GM20431 (cell line): ENCODE data around the gene ATP6V1E1.

ENCODE experiments used
- in situ Hi-C: fragments of 300-500 bp; cut with MseI, MboI; formaldehyde crosslinking; loops from one replicate; pipeline ENCODE4 v1.15.0; 2020; ENCODE audit warnings: low sequenced_read_pairs; ENCODE audit not compliant: unreplicated experiment

The ATP6V1E1 gene

DNA sequence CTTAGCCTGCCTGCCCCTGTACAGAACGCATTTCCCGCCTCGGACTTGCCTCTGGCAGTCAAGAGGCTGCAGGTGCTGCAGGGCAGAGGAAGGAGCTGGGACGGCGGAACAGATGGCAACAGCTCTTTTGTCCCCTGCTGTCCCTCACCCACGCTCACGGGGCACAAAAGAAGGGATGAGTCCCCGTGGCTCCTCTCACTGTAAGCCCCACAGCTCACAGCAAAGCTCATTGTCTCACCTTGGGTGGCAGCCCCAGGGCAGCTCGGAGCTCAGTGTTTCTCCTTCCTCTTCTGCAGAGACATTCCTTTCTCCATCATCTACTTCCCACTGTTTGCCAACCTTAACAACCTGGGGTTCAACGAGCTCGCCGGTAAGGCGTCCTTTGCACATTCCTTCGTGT lies 40.9 kb downstream of the ATP6V1E1 start:
- in situ Hi-C loops = no loop called here

DNA sequence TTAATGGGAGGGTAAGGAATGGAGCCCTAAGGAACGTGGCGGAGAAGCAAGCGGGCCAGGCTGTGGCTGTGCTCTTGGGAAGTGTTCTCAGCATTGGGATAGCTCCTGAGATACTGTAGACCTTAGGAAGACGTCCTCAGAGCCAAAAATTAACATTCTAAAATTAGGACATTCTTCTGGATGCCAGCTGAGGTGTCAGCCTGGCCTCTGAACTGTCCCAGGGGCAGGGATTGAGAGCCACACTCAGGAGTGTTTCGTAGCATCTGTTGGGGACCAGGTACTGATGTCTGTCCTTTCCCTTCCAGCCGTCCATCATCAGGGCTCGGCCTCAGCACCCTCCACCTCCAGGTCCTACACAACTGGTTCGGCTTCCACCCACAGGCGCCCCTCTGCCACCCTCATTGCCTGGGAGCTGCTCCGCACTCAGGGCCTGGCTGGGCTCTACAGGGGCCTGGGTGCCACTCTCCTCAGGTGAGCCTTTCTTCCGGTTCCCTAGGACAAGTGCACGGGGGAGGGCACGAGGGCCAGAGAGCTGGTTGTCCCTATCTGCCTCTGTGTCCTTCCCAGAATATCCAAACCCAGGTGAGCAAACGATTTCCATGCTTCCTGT lies 41.6 kb downstream of the ATP6V1E1 start:
- in situ Hi-C loops = no loop called here

DNA sequence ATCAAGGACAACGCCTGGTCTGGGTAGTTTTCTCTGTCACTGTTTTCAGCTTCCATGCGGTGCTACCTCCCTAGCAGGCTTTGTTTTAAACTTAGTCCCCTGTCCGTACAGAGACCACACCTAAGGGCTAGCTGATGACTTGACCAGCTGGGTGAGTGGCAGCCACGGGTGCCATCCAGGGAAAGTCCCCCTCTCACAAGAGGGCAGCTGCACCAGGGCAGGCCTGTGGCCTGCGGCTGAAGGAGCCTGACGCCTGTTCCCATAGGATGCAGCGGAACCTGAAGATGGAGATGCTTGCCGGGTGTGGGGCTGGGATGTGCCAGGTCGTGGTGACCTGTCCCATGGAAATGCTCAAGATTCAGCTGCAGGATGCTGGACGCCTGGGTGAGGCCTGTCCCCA lies 45.4 kb downstream of the ATP6V1E1 start:
- in situ Hi-C loops = no loop called here

DNA sequence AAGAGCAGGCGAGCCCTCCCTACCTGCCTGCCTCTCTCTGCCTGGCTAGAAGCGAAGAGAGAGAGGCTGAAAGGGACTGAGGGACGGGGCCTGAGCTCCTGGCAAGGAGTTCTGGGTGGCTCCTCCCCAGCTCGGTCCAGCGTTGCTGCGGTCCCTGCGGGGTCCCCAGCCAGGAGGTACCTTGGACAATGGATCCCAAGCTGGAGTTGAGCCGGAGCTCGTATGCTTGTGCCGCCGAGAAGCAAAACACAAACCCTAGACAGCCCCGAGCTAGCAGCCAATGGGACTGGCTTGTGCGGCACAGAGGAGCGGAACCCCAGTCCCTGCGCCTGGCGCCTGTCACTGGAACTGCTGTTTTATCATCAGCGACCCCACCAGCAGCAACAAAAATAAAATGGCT lies 46.9 kb downstream of the ATP6V1E1 start:
- in situ Hi-C loops = no loop called here

DNA sequence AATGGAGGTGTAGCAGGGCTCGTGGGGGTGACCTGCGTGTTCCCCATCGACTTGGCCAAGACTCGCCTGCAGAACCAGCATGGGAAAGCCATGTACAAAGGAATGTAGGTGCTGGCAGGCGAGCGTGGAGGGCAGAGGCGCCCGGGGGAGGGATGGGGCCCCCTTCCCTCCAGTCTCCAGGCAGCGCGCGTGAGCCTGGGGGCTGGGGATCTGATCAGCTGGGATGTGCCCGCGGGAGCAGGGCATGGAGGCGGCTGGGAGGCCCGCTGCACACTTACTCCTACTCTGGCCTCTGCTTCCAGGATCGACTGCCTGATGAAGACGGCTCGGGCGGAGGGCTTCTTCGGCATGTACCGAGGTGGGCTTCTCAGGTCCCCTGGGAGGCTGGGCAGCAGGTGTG lies 47.5 kb downstream of the ATP6V1E1 start:
- in situ Hi-C loops = no loop called here

DNA sequence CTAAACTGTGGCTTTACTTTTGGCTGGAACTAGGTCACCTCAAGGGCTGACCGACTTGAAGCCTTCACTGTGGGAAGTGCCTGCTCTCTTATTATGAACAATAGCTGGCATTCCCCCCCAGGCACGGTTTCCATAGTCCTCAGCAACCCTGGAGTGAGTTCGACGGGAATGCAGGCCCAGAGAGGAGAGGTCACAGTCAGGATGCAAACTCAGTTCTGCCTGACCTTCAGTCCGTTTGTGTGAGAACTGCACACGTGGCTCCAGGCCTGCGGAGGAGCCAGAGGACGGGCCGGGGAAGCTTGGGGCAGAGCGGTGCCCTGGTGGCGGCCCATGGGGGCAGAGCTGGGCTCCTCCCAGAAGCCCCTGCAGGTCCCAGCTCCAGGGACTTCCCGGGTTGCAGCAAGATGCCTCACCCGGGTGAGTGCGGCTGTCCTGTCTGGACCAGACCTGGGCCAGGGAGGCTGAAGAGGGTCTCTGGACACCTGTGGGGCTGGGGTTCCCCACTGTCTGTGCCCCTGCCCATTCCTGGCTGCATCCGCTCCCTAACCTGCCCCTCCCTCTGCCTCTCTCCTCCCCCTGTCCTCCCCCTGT lies 48.0 kb downstream of the ATP6V1E1 start:
- in situ Hi-C loops = no loop called here

DNA sequence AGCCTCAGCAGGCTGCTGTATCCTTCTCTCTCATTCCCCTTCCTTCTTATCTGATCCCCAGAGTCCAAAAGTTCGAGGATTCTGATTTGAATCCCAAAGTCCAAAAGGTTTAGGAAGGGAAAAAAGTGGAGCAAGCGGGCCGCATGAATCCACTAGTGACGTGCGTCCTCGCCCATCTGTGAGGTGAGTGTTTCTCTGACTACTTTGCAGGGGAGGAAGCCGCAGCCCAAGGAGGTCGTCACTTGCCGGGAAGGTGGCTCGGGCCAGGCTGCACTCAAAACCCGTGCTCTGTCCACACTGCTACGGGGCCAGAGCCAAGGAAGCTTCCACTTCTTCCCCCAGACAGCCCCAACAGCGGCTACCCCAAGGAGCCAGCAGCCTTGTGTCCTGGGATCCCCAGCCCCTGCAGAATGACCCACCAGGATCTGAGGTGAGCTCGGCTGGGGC lies 49.0 kb downstream of the ATP6V1E1 start:
- in situ Hi-C loops = no loop called here

DNA sequence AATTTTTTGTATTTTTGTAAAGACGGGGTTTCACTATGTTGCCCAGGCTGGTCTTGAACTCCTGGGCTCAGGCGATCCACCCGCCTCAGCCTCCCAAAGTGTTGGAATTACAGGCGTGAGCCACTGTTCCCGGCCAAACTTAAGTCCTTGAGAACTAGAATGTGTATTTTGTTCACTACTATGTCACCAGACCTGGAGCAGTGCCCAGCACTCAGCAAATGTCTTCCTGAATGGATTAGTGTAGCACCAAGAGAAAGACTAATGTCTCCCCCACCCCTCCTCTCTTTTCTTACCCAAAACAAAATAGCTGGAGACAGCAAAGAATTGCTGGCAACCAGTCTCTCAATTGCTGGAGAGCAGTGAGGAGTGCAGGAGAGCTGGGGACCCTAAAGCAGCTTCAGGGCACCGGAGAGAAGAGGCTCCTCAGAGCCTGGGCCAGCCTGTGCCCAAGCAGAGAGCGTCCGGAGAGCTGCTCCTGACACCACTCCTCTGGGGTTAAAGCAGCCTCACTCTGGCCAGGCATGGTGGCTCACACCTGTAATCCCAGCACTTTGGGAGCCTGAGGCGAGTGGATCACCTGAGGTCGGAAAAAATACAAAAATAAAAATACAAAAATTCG lies 50.3 kb downstream of the ATP6V1E1 start:
- in situ Hi-C loops = no loop called here

DNA sequence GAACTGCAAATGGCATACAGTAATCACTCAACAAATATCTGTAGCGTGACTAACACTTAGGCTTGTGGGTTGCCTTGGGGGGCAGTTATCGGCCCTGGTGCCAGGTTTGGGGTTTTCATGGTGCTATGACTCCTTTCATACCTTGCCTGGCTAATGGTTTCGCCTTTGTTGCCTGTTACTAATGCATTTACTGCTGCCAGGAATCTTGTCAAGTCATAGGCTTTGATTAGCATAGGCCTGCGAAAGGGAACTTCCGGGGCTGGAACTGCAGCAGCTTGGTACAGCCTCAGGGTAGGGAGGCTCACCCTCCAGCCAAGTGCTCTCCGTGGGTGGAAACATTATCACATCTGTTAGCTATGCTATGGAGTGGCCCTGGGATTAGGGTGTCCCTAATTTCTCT lies 52.1 kb downstream of the ATP6V1E1 start:
- in situ Hi-C loops = no loop called here

DNA sequence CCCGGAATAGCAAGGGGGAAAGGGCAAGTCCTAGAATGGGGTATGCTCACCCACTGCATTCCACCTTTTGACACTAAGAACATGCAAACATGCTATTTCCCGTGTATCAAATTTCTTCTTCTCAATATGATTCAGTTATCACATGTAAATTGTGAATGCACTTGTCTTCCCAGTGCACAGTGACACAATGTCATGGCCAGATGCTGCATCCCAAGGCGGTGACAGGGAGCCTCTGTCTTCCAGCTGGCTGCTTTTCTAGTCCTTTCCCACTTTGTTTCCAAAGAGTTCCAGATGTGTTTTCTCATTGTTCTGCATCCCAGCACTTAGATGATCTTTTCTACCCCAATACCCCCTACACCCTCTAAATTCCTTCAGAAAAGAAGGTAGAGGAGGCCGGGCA lies 52.9 kb downstream of the ATP6V1E1 start:
- in situ Hi-C loops = no loop called here

DNA sequence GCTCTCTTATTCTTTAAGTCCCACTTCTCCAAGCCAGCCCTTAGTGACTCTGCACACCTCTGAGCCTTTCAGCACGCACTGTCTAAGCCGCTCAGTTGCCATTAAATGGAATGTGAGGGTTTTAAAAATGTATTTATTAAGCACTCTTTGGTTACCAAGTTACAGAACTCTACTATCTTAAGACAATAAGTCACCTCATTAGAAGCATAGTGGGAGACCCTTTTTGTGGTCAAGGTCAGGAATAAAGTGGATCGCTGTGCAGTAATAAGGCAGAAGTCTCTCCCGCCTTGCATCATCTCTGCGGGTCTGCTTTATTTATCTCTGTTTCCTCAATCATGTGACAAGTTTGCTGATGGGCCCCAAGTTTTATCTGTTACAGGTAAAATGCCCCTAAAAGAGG lies 53.4 kb downstream of the ATP6V1E1 start:
- in situ Hi-C loops = no loop called here

DNA sequence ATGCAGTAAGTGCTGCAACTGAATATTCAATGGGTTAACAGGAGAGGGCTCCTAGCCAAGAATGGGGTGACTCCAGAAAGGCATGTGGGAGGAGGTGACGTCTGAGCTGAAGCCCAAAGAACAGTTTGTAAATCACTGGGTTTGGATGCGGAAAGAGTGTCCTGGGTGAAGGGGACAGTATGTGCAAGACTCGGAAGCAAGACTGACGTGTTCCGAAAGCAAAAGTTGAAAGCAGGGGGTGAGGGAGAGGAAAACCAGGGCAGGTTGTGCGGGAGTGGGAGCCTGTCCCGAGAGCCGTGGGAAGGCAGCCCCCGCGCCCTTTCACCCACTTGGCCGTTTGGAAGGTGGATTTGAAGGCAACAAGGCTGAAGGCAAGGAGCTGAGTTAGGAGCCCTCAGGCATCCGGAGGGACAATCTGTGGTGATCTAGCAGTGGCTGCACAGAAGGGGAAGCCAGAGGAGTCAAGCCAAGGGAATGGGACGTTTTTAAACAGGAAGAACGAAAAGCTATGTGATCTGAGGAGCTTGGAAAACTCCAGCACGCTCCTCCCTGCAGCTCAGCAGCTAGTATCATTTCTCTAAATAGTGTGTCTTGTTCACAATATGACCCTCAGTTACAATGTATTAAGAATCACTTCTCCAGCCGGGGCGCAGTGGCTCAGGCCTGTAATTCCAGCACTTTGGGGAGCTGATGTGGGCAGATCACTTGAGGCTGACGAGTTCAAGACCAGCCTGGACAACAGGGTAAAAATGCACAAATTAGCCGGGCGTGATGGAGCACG lies 57.5 kb downstream of the ATP6V1E1 start:
- in situ Hi-C loops = loop anchor here (25.0 kb wide), 1 partner anchor 316 kb away; no protein-coding TSS in a partner anchor

DNA sequence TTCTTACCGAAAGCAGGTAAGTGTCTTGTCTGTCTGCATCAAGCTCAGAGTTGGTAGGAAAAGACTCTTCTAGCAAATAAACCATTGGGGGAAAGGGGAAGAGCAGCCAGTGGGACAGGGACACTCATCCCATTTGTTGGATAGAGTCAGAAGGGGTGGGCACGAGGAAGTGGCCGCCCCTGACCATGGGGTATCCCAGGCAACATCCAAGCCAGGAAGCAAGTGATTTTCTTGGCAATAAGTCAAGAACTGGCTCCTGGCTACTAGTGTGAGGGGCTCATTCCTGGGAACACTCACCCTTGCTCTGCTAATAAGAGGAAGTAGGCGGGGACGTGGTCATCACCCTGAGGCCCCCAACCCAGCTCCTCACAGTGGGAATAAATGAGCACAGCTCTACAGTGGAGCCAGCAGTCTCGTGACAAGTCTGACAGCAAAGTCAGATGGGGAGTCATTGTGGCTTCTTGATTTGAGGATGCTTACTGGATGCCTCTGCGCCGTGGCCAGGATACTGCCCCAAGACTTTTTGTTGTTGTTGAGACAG lies 58.5 kb downstream of the ATP6V1E1 start:
- in situ Hi-C loops = loop anchor here (25.0 kb wide), 1 partner anchor 317 kb away; no protein-coding TSS in a partner anchor

DNA sequence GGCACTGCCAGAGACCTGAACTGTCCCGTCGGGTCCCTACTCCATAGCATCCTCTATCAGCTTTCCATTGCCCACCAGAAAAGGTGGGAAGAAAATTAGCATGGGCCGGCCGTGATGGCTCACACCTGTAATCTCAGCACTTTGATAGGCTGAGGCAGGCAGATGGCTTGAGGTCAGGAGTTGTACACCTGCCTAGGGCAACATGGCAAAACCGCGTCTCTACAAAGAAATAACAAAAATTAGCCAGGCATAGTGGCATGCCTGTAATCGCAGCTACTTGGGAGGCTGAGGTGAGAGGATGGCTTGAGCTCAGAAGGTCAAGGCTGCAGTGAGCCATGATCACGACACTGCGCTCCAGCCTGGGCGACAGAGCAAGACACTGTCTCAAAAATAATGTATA lies 61.8 kb downstream of the ATP6V1E1 start:
- in situ Hi-C loops = loop anchor here (25.0 kb wide), 1 partner anchor 321 kb away; no protein-coding TSS in a partner anchor

DNA sequence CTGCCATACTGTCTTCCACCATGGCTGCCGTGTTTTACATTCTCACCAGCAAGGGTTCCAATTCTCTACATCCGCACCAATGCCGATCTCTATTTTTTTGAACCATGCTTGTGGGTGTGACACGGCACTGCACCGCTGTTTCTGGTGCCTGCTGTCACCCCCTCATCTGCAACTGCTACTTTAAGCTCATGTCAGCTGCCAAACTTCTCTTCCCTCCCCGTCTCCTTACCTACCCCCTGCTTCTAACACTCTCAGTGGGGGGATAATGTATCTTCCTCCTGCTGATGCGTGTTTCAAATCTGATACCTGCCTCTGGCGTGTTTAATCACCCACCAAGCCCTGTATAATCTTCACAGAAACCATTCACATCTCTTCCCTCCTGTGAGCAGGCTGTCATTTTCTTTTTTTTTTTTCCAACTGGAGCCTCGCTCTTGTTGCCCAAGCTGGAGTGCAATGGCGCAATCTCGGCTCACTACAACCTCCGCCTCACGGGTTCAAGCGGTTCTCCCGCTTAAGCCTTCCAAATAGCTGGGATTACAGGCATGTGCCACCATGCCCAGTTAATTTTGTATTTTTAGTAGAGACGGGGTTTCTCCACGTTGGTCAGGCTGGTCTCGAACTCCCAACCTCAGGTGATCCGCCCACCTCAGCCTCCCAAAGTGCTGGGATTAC lies 62.4 kb downstream of the ATP6V1E1 start:
- in situ Hi-C loops = loop anchor here (25.0 kb wide), 1 partner anchor 321 kb away; no protein-coding TSS in a partner anchor

DNA sequence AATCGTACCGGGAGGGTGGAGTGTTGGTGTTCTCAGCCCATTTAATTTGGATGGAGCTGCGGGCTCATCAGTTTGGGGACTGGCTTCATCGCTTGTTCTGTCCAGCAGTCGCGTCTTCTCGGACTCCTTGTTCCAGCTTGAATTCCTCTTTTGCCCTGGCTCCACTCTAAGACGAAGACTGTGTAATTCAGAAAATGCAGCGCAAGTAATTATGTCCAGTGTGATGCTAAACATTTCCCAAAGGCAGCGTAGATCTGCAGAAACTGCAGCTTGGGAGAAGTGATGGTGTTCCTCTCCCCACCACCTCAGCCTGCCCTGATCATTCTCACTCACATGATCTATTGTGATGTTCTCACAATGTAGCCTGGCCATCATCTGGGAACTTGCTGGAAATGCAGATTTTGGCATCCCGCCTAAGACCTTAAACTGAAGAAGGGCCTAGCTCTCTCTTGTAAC lies 64.6 kb downstream of the ATP6V1E1 start:
- in situ Hi-C loops = loop anchor here (25.0 kb wide), 1 partner anchor 323 kb away; no protein-coding TSS in a partner anchor

DNA sequence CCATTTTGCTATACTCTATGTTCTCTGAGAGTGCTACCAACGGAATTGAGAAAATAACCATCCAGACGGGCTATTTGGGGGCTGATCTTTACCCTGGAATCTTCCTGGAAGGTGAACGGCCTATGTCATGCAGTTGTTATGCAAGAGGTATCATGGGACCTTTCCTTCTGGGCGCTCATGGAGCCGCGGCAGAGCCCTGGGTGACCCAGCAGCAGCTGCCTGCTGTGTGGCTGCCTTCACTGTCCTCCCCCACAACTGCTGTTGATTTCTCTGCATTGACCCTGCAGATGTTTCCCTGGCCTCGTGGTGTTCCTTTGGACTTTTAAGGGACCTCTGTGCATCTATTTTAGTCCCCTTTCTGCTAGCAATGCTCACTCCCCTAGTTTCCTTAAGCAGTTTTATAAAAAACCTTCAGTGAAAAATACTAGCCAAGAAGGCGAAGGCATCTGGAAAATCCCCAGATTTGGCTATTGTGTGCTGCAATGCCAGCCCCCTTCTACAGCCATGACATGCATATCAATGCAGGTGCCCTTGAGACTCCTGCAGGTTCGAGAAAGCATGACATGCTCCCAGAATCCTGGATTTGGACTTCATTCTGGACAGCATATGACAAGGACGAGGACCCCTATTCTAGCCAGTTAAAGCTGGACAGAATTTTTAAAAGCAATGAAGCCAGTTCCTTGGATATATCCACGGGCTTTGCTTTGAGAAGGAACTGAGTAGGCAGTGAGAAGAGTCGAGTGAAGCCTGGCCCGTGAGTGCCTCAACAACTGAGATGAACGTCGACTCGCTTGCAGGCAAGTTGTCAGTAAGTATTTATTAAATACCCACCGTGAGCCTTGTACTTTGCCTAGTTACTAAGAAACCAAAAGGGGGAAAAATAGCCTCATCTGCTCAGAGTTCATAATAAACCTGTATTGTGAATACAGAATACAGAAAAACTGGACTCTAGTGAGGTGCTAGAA lies 65.4 kb downstream of the ATP6V1E1 start, which contains the start of gene SLC25A18:
TSS of gene SLC25A18 (plus strand) at position 593 of the 965 bp plus-strand sequence. CDS start 16,447 bp downstream, outside the sequence.
- in situ Hi-C loops = loop anchor here (25.0 kb wide), 1 partner anchor 324 kb away; no protein-coding TSS in a partner anchor

DNA sequence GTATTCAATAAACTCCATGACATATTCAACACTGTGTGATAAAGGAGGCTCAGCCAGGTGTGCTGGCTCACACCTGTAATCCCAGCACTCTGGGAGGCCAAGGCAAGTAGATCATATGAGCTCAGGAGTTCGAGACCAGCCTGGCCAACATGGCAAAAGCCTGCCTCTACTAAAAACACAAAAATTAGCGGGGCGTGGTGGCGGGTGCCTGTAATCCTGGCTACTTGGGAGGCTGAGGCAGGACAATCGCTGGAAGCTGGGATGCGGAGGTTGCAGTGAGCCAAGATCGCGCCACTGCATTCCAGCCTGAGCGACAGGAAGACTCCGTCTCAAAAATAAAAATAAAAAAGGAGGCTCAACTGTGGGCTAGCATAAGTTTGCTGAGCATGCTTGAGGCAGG lies 69.4 kb downstream of the ATP6V1E1 start:
- in situ Hi-C loops = loop anchor here (25.0 kb wide), 1 partner anchor 328 kb away; no protein-coding TSS in a partner anchor
